ENCODE results near the gene MCL1.
A peak's percentile ranks its signal among the peaks of the same experiment; 100 is the strongest.

DNA sequence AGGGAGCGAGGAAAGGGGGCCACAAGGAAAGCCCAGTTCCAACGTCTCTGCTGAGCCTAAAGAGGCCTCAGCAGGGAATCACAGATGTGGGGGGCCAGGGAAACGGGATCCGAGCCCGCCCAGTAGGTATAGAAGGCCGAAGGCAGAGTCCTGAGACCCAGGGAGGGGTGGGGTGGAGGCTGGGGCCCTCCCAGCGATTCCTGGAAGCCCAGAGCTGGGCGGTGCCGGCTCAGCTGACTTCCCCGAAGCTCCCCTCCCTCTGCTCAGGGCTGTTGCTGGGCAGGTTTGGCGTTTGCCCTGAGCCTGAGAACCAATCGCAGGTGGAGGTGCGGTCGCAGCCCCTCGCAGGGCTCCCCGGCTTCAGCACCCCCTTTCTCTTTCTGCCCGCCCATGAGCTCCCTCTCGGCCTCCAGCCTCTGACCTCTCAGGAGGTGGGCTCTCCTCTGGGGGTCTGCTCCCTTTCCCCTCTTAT lies 17.4 kb downstream of the MCL1 start:
- TF ChIP-seq POLR2A (IDR thresholded peaks at IDR 0.05): peak in 1 of 2 donors; percentile 47
- TF ChIP-seq, protein P1, sequence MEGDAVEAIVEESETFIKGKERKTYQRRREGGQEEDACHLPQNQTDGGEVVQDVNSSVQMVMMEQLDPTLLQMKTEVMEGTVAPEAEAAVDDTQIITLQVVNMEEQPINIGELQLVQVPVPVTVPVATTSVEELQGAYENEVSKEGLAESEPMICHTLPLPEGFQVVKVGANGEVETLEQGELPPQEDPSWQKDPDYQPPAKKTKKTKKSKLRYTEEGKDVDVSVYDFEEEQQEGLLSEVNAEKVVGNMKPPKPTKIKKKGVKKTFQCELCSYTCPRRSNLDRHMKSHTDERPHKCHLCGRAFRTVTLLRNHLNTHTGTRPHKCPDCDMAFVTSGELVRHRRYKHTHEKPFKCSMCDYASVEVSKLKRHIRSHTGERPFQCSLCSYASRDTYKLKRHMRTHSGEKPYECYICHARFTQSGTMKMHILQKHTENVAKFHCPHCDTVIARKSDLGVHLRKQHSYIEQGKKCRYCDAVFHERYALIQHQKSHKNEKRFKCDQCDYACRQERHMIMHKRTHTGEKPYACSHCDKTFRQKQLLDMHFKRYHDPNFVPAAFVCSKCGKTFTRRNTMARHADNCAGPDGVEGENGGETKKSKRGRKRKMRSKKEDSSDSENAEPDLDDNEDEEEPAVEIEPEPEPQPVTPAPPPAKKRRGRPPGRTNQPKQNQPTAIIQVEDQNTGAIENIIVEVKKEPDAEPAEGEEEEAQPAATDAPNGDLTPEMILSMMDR (IDR thresholded peaks at IDR 0.05): no peak
